GM12891 (cell line): ENCODE data around the gene HAUS3.
A peak's percentile ranks its signal among the peaks of the same experiment; 100 is the strongest.
"Not testable (repeated sequence)": the region's sequence is repeated elsewhere in the genome, so short reads cannot be mapped to it uniquely, and the experiment has no call there.

ENCODE experiments used
- DNase-seq: peaks from one replicate; pipeline ENCODE4 v3.0.0; 2011; ENCODE audit warnings: low spot score; ENCODE audit not compliant: insufficient read length
- FAIRE-seq: peaks from 2 replicates; lab custom pipeline; 2011; peaks lifted over from hg19 to GRCh38; lab: Jason Lieb, UNC
- PAX5 ChIP-seq: IDR thresholded peaks from 2 replicates; pipeline ENCODE4 v1.6.1; 2011; ENCODE audit warnings: low read length, moderate library complexity, mild to moderate bottlenecking; ENCODE audit not compliant: insufficient read depth, severe bottlenecking
- POLR2A ChIP-seq: IDR thresholded peaks from 2 replicates; pipeline ENCODE4 v1.6.1; 2011; ENCODE audit warnings: low read depth, low read length, control low read depth
- POLR2AphosphoS5 ChIP-seq: IDR thresholded peaks from 2 replicates; pipeline ENCODE4 v1.6.1; 2011; ENCODE audit warnings: low read depth, low read length, control low read depth
- POU2F2 ChIP-seq: IDR thresholded peaks from 2 replicates; pipeline ENCODE4 v1.6.1; 2011; ENCODE audit warnings: low read depth, mild to moderate bottlenecking, control low read depth, low read length, moderate library complexity
- SPI1 ChIP-seq: IDR thresholded peaks from 2 replicates; pipeline ENCODE4 v1.6.1; 2011; ENCODE audit warnings: low read depth, low read length, control low read depth
- TAF1 ChIP-seq: IDR thresholded peaks from 2 replicates; pipeline ENCODE4 v1.6.1; 2011; ENCODE audit warnings: low read depth, low read length, control low read depth

HAUS3 gene

DNA sequence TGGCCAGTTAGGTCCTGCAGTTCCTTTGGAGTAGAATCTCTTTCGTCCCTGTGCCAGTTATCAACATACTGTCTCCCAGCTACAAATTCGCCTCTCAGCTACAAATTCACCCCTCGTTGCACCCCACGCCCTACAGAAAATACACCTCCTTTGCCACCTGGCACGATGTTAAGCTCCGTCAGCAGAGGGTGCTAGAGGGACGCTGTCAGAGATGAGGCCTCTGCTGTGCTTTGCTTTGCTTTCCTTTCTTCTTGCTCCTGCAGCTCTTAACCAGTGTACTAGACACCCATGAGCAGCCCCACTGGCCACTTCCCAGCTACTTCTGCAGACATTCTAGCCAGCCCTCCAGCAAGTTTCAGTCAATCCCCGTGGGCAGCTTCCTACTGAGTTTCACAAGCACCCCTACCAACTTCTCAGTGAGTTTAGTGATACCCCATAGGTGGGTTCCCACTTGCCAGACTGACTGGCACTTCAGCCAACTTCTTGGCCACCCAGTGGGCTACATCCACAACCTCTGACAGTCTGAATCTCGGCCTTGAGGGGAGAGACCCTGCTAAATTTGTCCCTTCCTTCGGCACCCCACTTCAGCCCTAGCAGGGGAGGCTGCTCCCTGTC, 21.8 kb downstream of the HAUS3 start:
- FAIRE-seq (peak; percentile 91), DNase-seq (no peak)
- no peak for TF ChIP-seq POU2F2
- no peak for TF ChIP-seq SPI1
- TF ChIP-seq POLR2A: no peak
- no peak for TF ChIP-seq PAX5
- no peak for TF ChIP-seq POLR2AphosphoS5
- no peak for TF ChIP-seq TAF1

- DNase-seq (no peak), FAIRE-seq (no peak)
- TF ChIP-seq SPI1 (no peak), TAF1 (no peak), POLR2A (no peak), PAX5 (no peak), POU2F2 (no peak), POLR2AphosphoS5 (no peak)
Observed at GRCh38 chr4:2219233-2219760, 22.6 kb downstream of the HAUS3 start.

DNA sequence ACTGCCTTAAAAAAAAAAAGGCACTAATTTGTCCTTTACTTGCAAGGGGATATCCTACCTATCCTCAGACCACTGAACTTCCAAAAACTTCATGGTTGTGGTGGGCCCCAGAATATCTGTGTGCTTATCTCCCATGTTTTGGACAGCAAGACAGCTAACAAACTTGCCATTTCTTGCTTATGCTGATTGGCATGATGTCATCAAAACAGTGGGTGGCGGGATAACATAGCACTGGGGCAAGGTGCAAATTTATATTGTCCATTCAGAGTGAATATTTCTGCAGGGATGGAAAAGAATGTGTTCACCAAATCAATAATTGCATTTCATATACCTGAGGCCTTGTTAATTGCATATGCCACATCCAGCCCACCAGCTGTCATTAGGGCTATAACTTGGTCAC, 23.5 kb downstream of the HAUS3 start:
- FAIRE-seq: no peak
- no peak for DNase-seq
- TF ChIP-seq POU2F2 (no peak), SPI1 (no peak), TAF1 (no peak), PAX5 (no peak)

- no peak for DNase-seq
- TF ChIP-seq POLR2A: no peak
- no peak for TF ChIP-seq POLR2AphosphoS5
- no peak for TF ChIP-seq PAX5
- no peak for FAIRE-seq
Observed at GRCh38 chr4:2217726-2218125, 24.2 kb downstream of the HAUS3 start.

DNA sequence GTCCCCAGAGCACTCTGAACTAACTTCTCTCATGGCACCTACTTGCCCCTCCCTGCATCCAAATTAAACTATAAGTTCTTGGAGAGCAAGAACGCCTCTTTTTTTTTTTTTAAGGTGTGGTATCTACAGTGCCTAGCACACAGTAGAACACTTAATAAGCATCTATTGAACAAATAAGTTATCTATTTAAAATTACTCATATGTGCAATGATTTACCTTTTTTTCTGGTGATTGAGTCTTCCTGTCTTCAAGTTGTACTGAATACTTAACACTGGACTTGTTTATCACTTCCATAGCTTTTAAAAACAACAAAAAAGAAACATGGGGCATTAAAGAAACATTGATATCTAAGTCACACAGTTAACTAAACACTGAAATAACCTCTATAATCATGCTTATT, 29.1 kb downstream of the HAUS3 start:
- DNase-seq: no peak
- TF ChIP-seq PAX5: no peak
- no peak for TF ChIP-seq SPI1
- no peak for TF ChIP-seq TAF1
- no peak for TF ChIP-seq POU2F2
- no peak for TF ChIP-seq POLR2A
- no peak for TF ChIP-seq POLR2AphosphoS5
- no peak for FAIRE-seq

DNA sequence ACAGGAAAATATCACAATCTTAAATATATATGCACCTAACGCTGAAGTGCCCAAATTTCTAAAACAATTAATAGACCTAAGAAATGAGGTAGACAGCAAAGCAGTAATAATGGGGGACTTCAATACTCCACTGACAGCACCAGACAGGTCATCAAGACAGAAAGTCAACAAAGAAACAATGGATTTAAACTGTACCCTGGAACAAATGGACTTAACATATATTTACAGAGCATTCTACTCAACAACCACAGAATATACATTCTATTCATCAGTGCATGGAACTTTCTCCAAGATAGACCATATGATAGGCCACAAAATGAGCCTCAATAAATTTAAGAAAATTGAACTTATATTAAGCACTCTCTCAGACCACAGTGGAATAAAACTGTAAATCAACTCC, 39.1 kb downstream of the HAUS3 start:
- DNase-seq, FAIRE-seq: not testable (repeated sequence)

GRCh38 chr4:2194496-2194895, 47.4 kb downstream of the HAUS3 start:
- FAIRE-seq (no peak), DNase-seq (no peak)
- TF ChIP-seq POLR2A: no peak
- 0 out of 2 replicates have a peak, but pooled peaks have one; percentile 1 for TF ChIP-seq SPI1

DNA sequence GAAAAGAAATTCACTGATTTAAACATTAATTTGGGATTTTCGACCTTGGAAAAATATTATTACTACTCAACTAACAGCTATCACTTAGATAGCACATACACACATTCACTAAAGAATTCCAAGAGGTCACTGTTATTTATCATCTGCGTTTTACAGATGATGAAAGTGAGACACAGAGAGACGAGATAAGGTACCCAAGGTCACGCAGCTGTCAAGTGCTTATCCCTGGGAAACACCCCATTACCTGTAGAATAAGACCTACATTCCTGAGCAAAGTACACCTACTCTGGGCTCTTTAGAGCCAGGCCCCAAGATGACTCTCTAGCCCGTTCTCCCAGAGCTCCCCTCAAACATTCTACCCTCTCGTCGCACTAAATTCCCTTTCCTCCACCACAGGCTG, 48.6 kb downstream of the HAUS3 start:
- no peak for FAIRE-seq
- TF ChIP-seq TAF1: no peak
- no peak for TF ChIP-seq POLR2A
- TF ChIP-seq POU2F2: no peak
- TF ChIP-seq POLR2AphosphoS5: no peak
- no peak for TF ChIP-seq PAX5
- no peak for TF ChIP-seq SPI1
- DNase-seq: no peak

DNA sequence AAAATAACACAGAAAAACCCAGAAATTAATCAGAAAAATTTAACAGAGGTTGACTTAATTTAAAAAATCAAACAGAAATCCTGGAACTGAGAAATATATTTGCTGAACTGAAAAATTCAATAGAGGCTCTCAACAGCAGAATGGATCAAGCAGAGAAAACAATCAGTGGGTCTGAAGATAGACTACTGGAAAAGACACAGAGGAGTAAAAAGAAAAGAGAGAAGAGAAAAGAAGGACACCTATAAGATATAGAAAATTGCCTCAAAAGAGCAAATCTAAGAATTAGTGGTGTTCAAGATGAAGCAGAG, 55.1 kb downstream of the HAUS3 start:
- no peak for FAIRE-seq
- DNase-seq: no peak
- TF ChIP-seq PAX5 (no peak), POLR2A (no peak), TAF1 (no peak)

GRCh38 chr4:2186133-2186864, 55.6 kb downstream of the HAUS3 start:
- DNase-seq (no peak), FAIRE-seq (no peak)
- TF ChIP-seq PAX5: no peak
- no peak for TF ChIP-seq SPI1
- no peak for TF ChIP-seq POLR2A
- no peak for TF ChIP-seq TAF1
- TF ChIP-seq POLR2AphosphoS5: no peak
- no peak for TF ChIP-seq POU2F2

- FAIRE-seq: no peak
- DNase-seq: no peak
- TF ChIP-seq SPI1 (no peak), TAF1 (no peak), PAX5 (no peak), POU2F2 (no peak), POLR2A (no peak), POLR2AphosphoS5 (no peak)
Observed at GRCh38 chr4:2183394-2183793, 58.5 kb downstream of the HAUS3 start.
